G401 (cell line): ENCODE data around the gene KCNH6. TPM values are rescaled to one million over a fixed set of nuclear protein-coding genes. Genes with fewer than 3 reads are reported as not detected.

Experiments
- DNase-seq: peaks from one replicate; pipeline ENCODE4 v3.0.0-alpha.2; 2015; ENCODE audit warnings: low spot score
- in situ Hi-C: cut with HindIII; loops from 2 replicates; pipeline ENCODE4 v1.10.0; 2016; ENCODE audit warnings: low sequenced_read_pairs, mixed read lengths
- total RNA-seq: library from RNA; depleted of rRNA; stranded (reverse); fragments of >200 nt; shearing (Covaris generic); gene quantifications from 2 replicates; pipeline ENCODE4 v1.2.3, GENCODE V29; 2014

KCNH6 gene
- total RNA-seq, 1 experiment from 2014 or later: not detected

GRCh38 chr17:63504261-63504660 lies 18.9 kb upstream of the KCNH6 start:
- in situ Hi-C loops: no loop called here

GRCh38 chr17:63505341-63505740 lies 17.8 kb upstream of the KCNH6 start:
- DNase-seq: no peak
- in situ Hi-C loops: no loop called here

More at GRCh38 chr17:63504261-63504660, 18.9 kb upstream of the KCNH6 start:
- DNase-seq: no peak

- no peak for DNase-seq
- in situ Hi-C loops: no loop called here
Measured at GRCh38 chr17:63506627-63507026, 16.5 kb upstream of the KCNH6 start.

- in situ Hi-C loops: no loop called here
- DNase-seq: no peak
Measured at GRCh38 chr17:63511331-63511730, 11.8 kb upstream of the KCNH6 start.

GRCh38 chr17:63512388-63512787 lies 10.8 kb upstream of the KCNH6 start:
- in situ Hi-C loops: no loop called here

GRCh38 chr17:63512896-63513644 lies 10.1 kb upstream of the KCNH6 start:
- no peak for DNase-seq
- in situ Hi-C loops: no loop called here

More at GRCh38 chr17:63512388-63512787, 10.8 kb upstream of the KCNH6 start:
- DNase-seq: no peak

GRCh38 chr17:63514477-63514876 lies 8.7 kb upstream of the KCNH6 start:
- in situ Hi-C loops: no loop called here
- DNase-seq: no peak

GRCh38 chr17:63514974-63515373 lies 8.2 kb upstream of the KCNH6 start:
- in situ Hi-C loops: no loop called here
- no peak for DNase-seq

- in situ Hi-C loops: no loop called here
- DNase-seq: no peak
Measured at GRCh38 chr17:63515426-63515825, 7.7 kb upstream of the KCNH6 start.

- no peak for DNase-seq
- in situ Hi-C loops: no loop called here
Measured at GRCh38 chr17:63516910-63517824, 6.0 kb upstream of the KCNH6 start.

- DNase-seq: no peak
- in situ Hi-C loops: no loop called here
Measured at GRCh38 chr17:63517825-63518534, 5.2 kb upstream of the KCNH6 start.

- no peak for DNase-seq
- in situ Hi-C loops: no loop called here
Measured at GRCh38 chr17:63519116-63519881, 3.9 kb upstream of the KCNH6 start.

GRCh38 chr17:63519972-63520882 lies 2.9 kb upstream of the KCNH6 start:
- no peak for DNase-seq
- in situ Hi-C loops: no loop called here

GRCh38 chr17:63524051-63524450 lies 893 bp downstream of the KCNH6 start:
- in situ Hi-C loops: no loop called here
- DNase-seq: no peak

GRCh38 chr17:63525190-63525946 lies 2.2 kb downstream of the KCNH6 start:
- DNase-seq: no peak
- in situ Hi-C loops: no loop called here

GRCh38 chr17:63526861-63527260 lies 3.7 kb downstream of the KCNH6 start:
- DNase-seq: no peak
- in situ Hi-C loops: no loop called here

- no peak for DNase-seq
- in situ Hi-C loops: no loop called here
Measured at GRCh38 chr17:63528183-63528582, 5.0 kb downstream of the KCNH6 start.
